Stomach (tissue), 9 donors: ENCODE measurements around the gene CFAP70. TPM values are rescaled to one million over a fixed set of nuclear protein-coding genes. Genes with fewer than 3 reads are reported as not detected.

Experiments
- DNase-seq, 2 donors: peaks; one replicate each; pipeline versions ENCODE4 v3.0.0 to v3.0.0-alpha.2; 2013 to 2019
- H3K27ac ChIP-seq, 5 donors: fragments of 200-600 bp in 4 of 5; sonication (generic) in 4 of 5; one replicate each; pipeline ENCODE4 v1.5.1; 2013 to 2019; ENCODE audit warnings: mild to moderate bottlenecking in 1 of 5, moderate library complexity in 1 of 5
- H3K27me3 ChIP-seq, 3 donors: fragments of 200-600 bp; sonication (generic); one replicate each; pipeline ENCODE4 v1.5.1; 2017 to 2019; ENCODE audit warnings: mixed run types in 1 of 3
- H3K36me3 ChIP-seq, 4 donors: fragments of 200-600 bp; sonication (generic); 1 replicate in 3 of 4; 2 replicates in 1 of 4; pipeline ENCODE4 v1.5.1; 2016 to 2019
- H3K4me1 ChIP-seq, 4 donors: fragments of 200-600 bp; sonication (generic); one replicate each; pipeline ENCODE4 v1.5.1; 2016 to 2019
- H3K4me3 ChIP-seq, 4 donors: fragments of 200-600 bp; sonication (generic) in 3 of 4; one replicate each; pipeline ENCODE4 v1.5.1; 2016 to 2019; ENCODE audit warnings: mild to moderate bottlenecking in 1 of 4
- H3K9me3 ChIP-seq, 4 donors: fragments of 200-600 bp; sonication (generic); one replicate each; pipeline ENCODE4 v1.5.1; 2016 to 2019
- EP300 ChIP-seq: sonication (generic); formaldehyde crosslinking; IDR thresholded peaks from one replicate; pipeline ENCODE4 v1.6.1; 2017; ENCODE audit warnings: antibody characterized with exemption
- POLR2A ChIP-seq, 4 donors: fragments of 450-650 bp; IDR thresholded peaks; one replicate each; pipeline ENCODE4 v1.6.1; 2016; ENCODE audit warnings: antibody characterized with exemption in 4 of 4, control low read depth in 2 of 4, mild to moderate bottlenecking in 1 of 4, moderate library complexity in 1 of 4
- POLR2AphosphoS5 ChIP-seq, 3 donors: sonication (generic); formaldehyde crosslinking; IDR thresholded peaks; one replicate each; pipeline ENCODE4 v1.6.1; 2016; ENCODE audit warnings: antibody characterized with exemption in 3 of 3
- WGBS, 5 donors: extraction: QIAGEN DNeasy Blood & Tissue Kit in 3 of 5; methylation state at CpG; one replicate each; pipeline versions ENCODE4 v1.1.5 to v1.1.7; 2013 to 2018; 5-methylcytosine and 5-hydroxymethylcytosine counted together
- intact Hi-C: fragments of 100-400 bp; cut with DNase I; formaldehyde crosslinking; loops from one replicate; pipeline ENCODE4 v1.15.1; 2023; ENCODE audit warnings: low total_unique reads
- polyA plus RNA-seq, 3 donors: library from polyadenylated mRNA; stranded (reverse); fragments of 200-250 nt; gene quantifications; one replicate each; pipeline ENCODE4 v1.2.3, GENCODE V29; 2013
- small RNA-seq, 4 donors: library from RNA; depleted of rRNA; stranded (forward); fragments of <200 nt; gene quantifications; one replicate each; pipeline ENCODE3, GENCODE V24; 2016
- total RNA-seq, 5 donors: library from RNA; depleted of rRNA; stranded (reverse); fragments of >200 nt; gene quantifications; one replicate each; pipeline versions ENCODE4 v1.1.0 to v1.2.3, GENCODE V29; 2014 to 2016
- TF ChIP-seq, protein P1 (sequence below), 7 experiments: fragments of 450-650 bp in 4 of 7; fragments of 200-600 bp in 3 of 7; sonication (generic) in 3 of 7; IDR thresholded peaks; one replicate each; pipeline ENCODE4 v1.5.1; 2016 to 2019; ENCODE audit warnings: antibody characterized with exemption in 7 of 7, control low read depth in 2 of 7, mild to moderate bottlenecking in 1 of 7
- donor health status: healthy with polysubstance abuse.
- donor health status: Bipolar disorder and iron deficiency.
- donor health status: healthy.

Gene CFAP70
- total and polyA plus RNA-seq, 8 donors: 0.29 to 9.0 (median 2.0) TPM

DNA sequence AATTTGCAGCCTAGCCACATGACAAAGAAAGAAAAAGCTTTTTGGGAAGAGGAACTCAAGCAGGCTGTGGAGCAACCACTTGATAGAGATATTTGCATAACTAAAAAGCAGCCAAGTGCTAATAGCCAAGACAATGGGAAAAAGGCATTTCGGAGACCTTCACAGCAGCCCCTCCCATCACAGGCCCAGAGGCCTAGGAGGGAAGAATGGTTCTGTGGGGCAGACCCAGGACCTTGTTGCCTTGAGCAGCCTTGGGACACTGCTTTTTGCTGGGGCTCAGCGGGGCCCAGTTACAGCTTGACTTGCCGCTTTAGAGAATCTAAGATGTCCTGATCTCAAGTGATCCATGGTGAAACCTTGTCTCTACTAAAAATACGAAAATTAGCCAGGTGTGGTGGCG lies 152.3 kb downstream of the CFAP70 start:
- no peak overlapping the region for H3K27ac ChIP-seq
- TF ChIP-seq POLR2AphosphoS5 (IDR thresholded peaks at IDR 0.05) (no peak), POLR2A (IDR thresholded peaks at IDR 0.05) (no peak), EP300 (no peak)
- TF ChIP-seq, protein P1, sequence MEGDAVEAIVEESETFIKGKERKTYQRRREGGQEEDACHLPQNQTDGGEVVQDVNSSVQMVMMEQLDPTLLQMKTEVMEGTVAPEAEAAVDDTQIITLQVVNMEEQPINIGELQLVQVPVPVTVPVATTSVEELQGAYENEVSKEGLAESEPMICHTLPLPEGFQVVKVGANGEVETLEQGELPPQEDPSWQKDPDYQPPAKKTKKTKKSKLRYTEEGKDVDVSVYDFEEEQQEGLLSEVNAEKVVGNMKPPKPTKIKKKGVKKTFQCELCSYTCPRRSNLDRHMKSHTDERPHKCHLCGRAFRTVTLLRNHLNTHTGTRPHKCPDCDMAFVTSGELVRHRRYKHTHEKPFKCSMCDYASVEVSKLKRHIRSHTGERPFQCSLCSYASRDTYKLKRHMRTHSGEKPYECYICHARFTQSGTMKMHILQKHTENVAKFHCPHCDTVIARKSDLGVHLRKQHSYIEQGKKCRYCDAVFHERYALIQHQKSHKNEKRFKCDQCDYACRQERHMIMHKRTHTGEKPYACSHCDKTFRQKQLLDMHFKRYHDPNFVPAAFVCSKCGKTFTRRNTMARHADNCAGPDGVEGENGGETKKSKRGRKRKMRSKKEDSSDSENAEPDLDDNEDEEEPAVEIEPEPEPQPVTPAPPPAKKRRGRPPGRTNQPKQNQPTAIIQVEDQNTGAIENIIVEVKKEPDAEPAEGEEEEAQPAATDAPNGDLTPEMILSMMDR (IDR thresholded peaks at IDR 0.05): no peak
- H3K4me1 ChIP-seq: no peaks in the 10 kb centered on the region
- intact Hi-C loops: no loop called here
- no peaks in the 10 kb centered on the region for H3K9me3 ChIP-seq
- WGBS, 5 donors: 93 to 99% (median 98%) methylated on average over 5 of the region's 5 CpGs
- peaks cover 4 to 48% (median 38%) of the 10 kb centered on the region in 4 donors for H3K36me3 ChIP-seq
- no peak for DNase-seq
- H3K4me3 ChIP-seq: no peak overlapping the region
- H3K27me3 ChIP-seq: no peaks in the 10 kb centered on the region

DNA sequence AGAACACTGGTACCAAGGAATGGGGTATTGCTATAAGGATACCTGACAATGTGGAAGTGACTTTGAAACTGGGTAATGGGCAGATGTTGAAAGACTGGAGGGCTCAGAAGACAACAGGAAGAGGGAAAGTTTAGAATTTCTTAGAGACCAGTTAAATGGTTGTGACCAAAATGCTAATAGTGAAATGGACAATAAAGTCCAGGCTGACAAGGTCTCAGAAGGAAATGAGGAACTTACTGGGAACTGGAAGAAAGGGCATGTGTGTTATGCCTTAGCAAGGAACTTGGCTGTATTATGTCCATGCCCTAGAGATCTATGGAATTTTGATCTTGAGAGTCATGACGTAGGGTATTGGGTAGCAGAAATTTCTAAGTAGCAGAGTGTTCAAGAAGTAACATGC lies 152.8 kb downstream of the CFAP70 start:
- no peak for DNase-seq
- WGBS, 5 donors: 91 to 100% (median 96%) methylated on average over 1 of the region's 1 CpG
- intact Hi-C loops: no loop called here
- Histone ChIP-seq H3K27me3 (no peaks in the 10 kb centered on the region), H3K4me1 (no peaks in the 10 kb centered on the region), H3K27ac (no peak overlapping the region), H3K4me3 (no peak overlapping the region), H3K36me3 (peaks cover 4 to 47% (median 39%) of the 10 kb centered on the region in 4 donors), H3K9me3 (no peaks in the 10 kb centered on the region)
- TF ChIP-seq, protein P1 (IDR thresholded peaks at IDR 0.05): no peak
- TF ChIP-seq POLR2AphosphoS5 (IDR thresholded peaks at IDR 0.05) (no peak), POLR2A (IDR thresholded peaks at IDR 0.05) (no peak), EP300 (no peak)

- Histone ChIP-seq H3K36me3 (peaks cover 0 to 47% (median 38%) of the 10 kb centered on the region in 4 donors), H3K27me3 (no peaks in the 10 kb centered on the region), H3K27ac (no peak overlapping the region), H3K9me3 (no peaks in the 10 kb centered on the region), H3K4me3 (no peak overlapping the region), H3K4me1 (no peaks in the 10 kb centered on the region)
- 92 to 98% (median 93%) methylated on average over 3 of the region's 3 CpGs for WGBS, 5 donors
- intact Hi-C loops: no loop called here
- TF ChIP-seq, protein P1 (IDR thresholded peaks at IDR 0.05): no peak
- TF ChIP-seq POLR2AphosphoS5 (IDR thresholded peaks at IDR 0.05) (no peak), EP300 (no peak), POLR2A (IDR thresholded peaks at IDR 0.05) (no peak)
- DNase-seq: no peak
These were observed 153.6 kb downstream of the CFAP70 start for GRCh38 chr10:73205081-73205480.

Small RNA genes lying within 50 kb of the gene (small RNA-seq; reads per million reads assigned to genes)
- gene RF00019 (0 reads per million in 4 donors), gene RNU6-833P (0 reads per million in 4 donors)

Other genes starting within 250 kb of the CFAP70 start
- gene NUDT13, start 248.4 kb downstream of the CFAP70 start, total RNA-seq: 10 to 100 TPM in 1 of 5 donors, 1 to 10 TPM in 2, under 1 TPM in 1, not detected in 1; 0.45 to 17.7 (median 1.6) TPM
- 1 to 10 TPM; 1.2 to 5.8 (median 2.2) TPM for gene NUDT13, start 248.4 kb downstream of the CFAP70 start, polyA plus RNA-seq
- 10 to 100 TPM in 3 of 5 donors, 1 to 10 TPM in 2; 4.1 to 72.8 (median 32.9) TPM for gene ECD, start 190.9 kb downstream of the CFAP70 start, total RNA-seq
- 10 to 100 TPM in 1 of 3 donors, 1 to 10 TPM in 2; 8.0 to 13.3 (median 8.9) TPM for gene ECD, start 190.9 kb downstream of the CFAP70 start, polyA plus RNA-seq
- gene FAM149B1, start 190.7 kb downstream of the CFAP70 start, total RNA-seq: 10 to 100 TPM; 10.4 to 27.0 (median 15.5) TPM
- gene FAM149B1, start 190.7 kb downstream of the CFAP70 start, polyA plus RNA-seq: 10 to 100 TPM; 12.8 to 17.8 (median 17.1) TPM
- 10 to 100 TPM in 3 of 5 donors, 1 to 10 TPM in 2; 3.5 to 26.4 (median 17.4) TPM for gene DNAJC9, start 111.6 kb downstream of the CFAP70 start, total RNA-seq
- gene DNAJC9, start 111.6 kb downstream of the CFAP70 start, polyA plus RNA-seq: 10 to 100 TPM; 10.6 to 13.8 (median 11.5) TPM
- gene MRPS16, start 106.2 kb downstream of the CFAP70 start, total RNA-seq: 10 to 100 TPM in 4 of 5 donors, 1 to 10 TPM in 1; 6.4 to 68.7 (median 50.4) TPM
- 10 to 100 TPM; 51.8 to 62.7 (median 61.5) TPM for gene MRPS16, start 106.2 kb downstream of the CFAP70 start, polyA plus RNA-seq
- 100 to 1,000 TPM in 1 of 5 donors, 10 to 100 TPM in 4; 16.2 to 103 (median 60.6) TPM for gene ANXA7, start 55.2 kb upstream of the CFAP70 start, total RNA-seq
- gene ANXA7, start 55.2 kb upstream of the CFAP70 start, polyA plus RNA-seq: 10 to 100 TPM; 38.7 to 67.4 (median 55.7) TPM
- 1 to 10 TPM in 3 of 5 donors, under 1 TPM in 1, not detected in 1; 0.87 to 6.1 (median 1.9) TPM for gene MSS51, start 74.7 kb upstream of the CFAP70 start, total RNA-seq
- 1 to 10 TPM in 1 of 3 donors, under 1 TPM in 2; 0.61 to 1.8 (median 0.62) TPM for gene MSS51, start 74.7 kb upstream of the CFAP70 start, polyA plus RNA-seq
- gene PPP3CB, start 137.2 kb upstream of the CFAP70 start, total RNA-seq: 10 to 100 TPM; 12.5 to 77.1 (median 43.3) TPM
- 10 to 100 TPM; 23.2 to 29.0 (median 24.4) TPM for gene PPP3CB, start 137.2 kb upstream of the CFAP70 start, polyA plus RNA-seq
- 100 to 1,000 TPM in 4 of 5 donors, 10 to 100 TPM in 1; 33.0 to 369 (median 112) TPM for gene USP54, start 232.5 kb upstream of the CFAP70 start, total RNA-seq
- gene USP54, start 232.5 kb upstream of the CFAP70 start, polyA plus RNA-seq: 10 to 100 TPM in 2 of 3 donors, 1 to 10 TPM in 1; 7.3 to 17.3 (median 11.1) TPM